NCI-H82 (cell line): Measurements from ENCODE around the gene TERB1.

Experiments
- DNase-seq: peaks from one replicate; lab custom pipeline; 2025; lab: John Stamatoyannopoulos, UW

TERB1 gene

GRCh38 chr16:66750279-66751052 is 50.9 kb downstream of the TERB1 start:
- no peak for DNase-seq

- DNase-seq, result no peak
These were observed 54.7 kb downstream of the TERB1 start for GRCh38 chr16:66746682-66747081.

GRCh38 chr16:66746048-66746447 is 55.3 kb downstream of the TERB1 start:
- no peak for DNase-seq

GRCh38 chr16:66741950-66742808 is 59.2 kb downstream of the TERB1 start:
- no peak for DNase-seq

- no peak for DNase-seq
These were observed 60.0 kb downstream of the TERB1 start for GRCh38 chr16:66741169-66741900.

GRCh38 chr16:66740533-66740932 is 60.9 kb downstream of the TERB1 start:
- DNase-seq, result no peak

GRCh38 chr16:66740010-66740409 is 61.4 kb downstream of the TERB1 start:
- DNase-seq, result peak; percentile 62

GRCh38 chr16:66735891-66736290 is 65.5 kb downstream of the TERB1 start:
- no peak for DNase-seq

GRCh38 chr16:66731101-66731500 is 70.3 kb downstream of the TERB1 start:
- DNase-seq, result no peak

- no peak for DNase-seq
These were observed 72.6 kb downstream of the TERB1 start for GRCh38 chr16:66728804-66729203.

GRCh38 chr16:66728117-66728787 is 73.1 kb downstream of the TERB1 start:
- DNase-seq, result peak; percentile 67

- DNase-seq, result no peak
These were observed 80.6 kb downstream of the TERB1 start for GRCh38 chr16:66720766-66721165.

GRCh38 chr16:66719246-66719645 is 82.1 kb downstream of the TERB1 start:
- no peak for DNase-seq

- no peak for DNase-seq
These were observed 83.6 kb downstream of the TERB1 start for GRCh38 chr16:66717776-66718175.

- DNase-seq, result peak; percentile 70
These were observed 84.2 kb downstream of the TERB1 start for GRCh38 chr16:66717112-66717675.

GRCh38 chr16:66714654-66715307 is 86.6 kb downstream of the TERB1 start:
- DNase-seq, result peak; percentile 5

GRCh38 chr16:66714062-66714461 is 87.3 kb downstream of the TERB1 start:
- DNase-seq, result no peak

GRCh38 chr16:66713076-66713475 is 88.3 kb downstream of the TERB1 start:
- no peak for DNase-seq

- no peak for DNase-seq
These were observed 88.9 kb downstream of the TERB1 start for GRCh38 chr16:66712512-66712911.

GRCh38 chr16:66711581-66711980 is 89.8 kb downstream of the TERB1 start:
- DNase-seq, result no peak

- no peak for DNase-seq
These were observed 94.9 kb downstream of the TERB1 start for GRCh38 chr16:66706506-66706880.
